AG04450 (cell line): ENCODE results near the gene FOCAD. TPM values are rescaled to one million over a fixed set of nuclear protein-coding genes. Genes with fewer than 3 reads are reported as not detected.

ENCODE experiments used
- CTCF ChIA-PET: fragments of 300-600, 350-600 bp; formaldehyde crosslinking; extraction: SDS; loops from one replicate; lab custom pipeline; 2022; ENCODE audit warnings: antibody characterized with exemption, inconsistent platforms; lab: Charles Lee
- POLR2A ChIA-PET: fragments of 350-600 bp; formaldehyde crosslinking; extraction: SDS; loops from one replicate; lab custom pipeline; 2021; ENCODE audit warnings: antibody characterized with exemption, inconsistent platforms; lab: Yijun Ruan, JAX
- DNase-seq: peaks from one replicate; pipeline ENCODE4 v3.0.0-alpha.2; 2011; ENCODE audit warnings: low read depth, low spot score
- H3K27ac ChIP-seq: one replicate; pipeline ENCODE4 v1.5.1; 2012; ENCODE audit warnings: low read depth, low read length, control low read depth
- H3K27me3 ChIP-seq: one replicate; pipeline ENCODE4 v1.6.0; 2012; ENCODE audit warnings: low read length; ENCODE audit not compliant: control insufficient read depth, insufficient read depth
- H3K4me3 ChIP-seq: 2 replicates; pipeline ENCODE4 v1.5.1; 2011; ENCODE audit warnings: mild to moderate bottlenecking, low read depth, low read length, control low read depth
- H3K9me3 ChIP-seq: 2 replicates; pipeline ENCODE4 v1.5.1; 2012; ENCODE audit warnings: low read length; ENCODE audit not compliant: control insufficient read depth, insufficient read depth
- polyA plus RNA-seq: library from polyadenylated mRNA; depleted of rRNA; stranded (reverse); fragments of >200 nt; gene quantifications from 2 replicates; pipeline ENCODE4 v1.2.3, GENCODE V29; 2011
- TF ChIP-seq, protein P1 (sequence below): IDR thresholded peaks from 2 replicates; pipeline ENCODE4 v1.5.1; 2011; ENCODE audit warnings: low read depth, low read length, control low read depth, inconsistent platforms

The FOCAD gene
- polyA plus RNA-seq, 1 experiment: 49.7 TPM

GRCh38 chr9:20707708-20708107, 23.6 kb downstream of the FOCAD start:
- Histone ChIP-seq H3K4me3 (no peak overlapping the region), H3K9me3 (no peaks in the 10 kb centered on the region), H3K27me3 (no peaks in the 10 kb centered on the region), H3K27ac (no peak overlapping the region)
- POLR2A ChIA-PET: no interaction called here
- TF ChIP-seq, protein P1, sequence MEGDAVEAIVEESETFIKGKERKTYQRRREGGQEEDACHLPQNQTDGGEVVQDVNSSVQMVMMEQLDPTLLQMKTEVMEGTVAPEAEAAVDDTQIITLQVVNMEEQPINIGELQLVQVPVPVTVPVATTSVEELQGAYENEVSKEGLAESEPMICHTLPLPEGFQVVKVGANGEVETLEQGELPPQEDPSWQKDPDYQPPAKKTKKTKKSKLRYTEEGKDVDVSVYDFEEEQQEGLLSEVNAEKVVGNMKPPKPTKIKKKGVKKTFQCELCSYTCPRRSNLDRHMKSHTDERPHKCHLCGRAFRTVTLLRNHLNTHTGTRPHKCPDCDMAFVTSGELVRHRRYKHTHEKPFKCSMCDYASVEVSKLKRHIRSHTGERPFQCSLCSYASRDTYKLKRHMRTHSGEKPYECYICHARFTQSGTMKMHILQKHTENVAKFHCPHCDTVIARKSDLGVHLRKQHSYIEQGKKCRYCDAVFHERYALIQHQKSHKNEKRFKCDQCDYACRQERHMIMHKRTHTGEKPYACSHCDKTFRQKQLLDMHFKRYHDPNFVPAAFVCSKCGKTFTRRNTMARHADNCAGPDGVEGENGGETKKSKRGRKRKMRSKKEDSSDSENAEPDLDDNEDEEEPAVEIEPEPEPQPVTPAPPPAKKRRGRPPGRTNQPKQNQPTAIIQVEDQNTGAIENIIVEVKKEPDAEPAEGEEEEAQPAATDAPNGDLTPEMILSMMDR: no peak
- DNase-seq: no peak
- CTCF ChIA-PET: interaction anchor here (1.3 kb wide), 1 partner anchor 234 kb away, joined by 4 read pairs; no protein-coding TSS in a partner anchor

GRCh38 chr9:20713172-20713571, 29.1 kb downstream of the FOCAD start:
- ChIA-PET CTCF (interaction anchor here (1.1 to 1.6 kb wide), 2 partner anchors 171 to 228 kb away, joined by 3 to 5 read pairs; no protein-coding TSS in a partner anchor), POLR2A (interaction anchor here (1.0 kb wide), 1 partner anchor 29 kb away, joined by 3 read pairs; the partner anchor contains the start of gene FOCAD)
- TF ChIP-seq, protein P1: no peak
- H3K9me3 ChIP-seq: no peaks in the 10 kb centered on the region
- H3K4me3 ChIP-seq: no peak overlapping the region
- no peaks in the 10 kb centered on the region for H3K27me3 ChIP-seq
- DNase-seq: no peak
- H3K27ac ChIP-seq: no peak overlapping the region

- no peak overlapping the region for H3K27ac ChIP-seq
- POLR2A ChIA-PET: no interaction called here
- no peak overlapping the region for H3K4me3 ChIP-seq
- H3K27me3 ChIP-seq: no peaks in the 10 kb centered on the region
- no peak for DNase-seq
- TF ChIP-seq, protein P1: no peak
- H3K9me3 ChIP-seq: no peaks in the 10 kb centered on the region
- CTCF ChIA-PET: interaction anchor here (0.7 kb wide), 1 partner anchor 15 kb away, joined by 3 read pairs; no protein-coding TSS in a partner anchor
These were observed 30.7 kb downstream of the FOCAD start for GRCh38 chr9:20714442-20715415.

DNA sequence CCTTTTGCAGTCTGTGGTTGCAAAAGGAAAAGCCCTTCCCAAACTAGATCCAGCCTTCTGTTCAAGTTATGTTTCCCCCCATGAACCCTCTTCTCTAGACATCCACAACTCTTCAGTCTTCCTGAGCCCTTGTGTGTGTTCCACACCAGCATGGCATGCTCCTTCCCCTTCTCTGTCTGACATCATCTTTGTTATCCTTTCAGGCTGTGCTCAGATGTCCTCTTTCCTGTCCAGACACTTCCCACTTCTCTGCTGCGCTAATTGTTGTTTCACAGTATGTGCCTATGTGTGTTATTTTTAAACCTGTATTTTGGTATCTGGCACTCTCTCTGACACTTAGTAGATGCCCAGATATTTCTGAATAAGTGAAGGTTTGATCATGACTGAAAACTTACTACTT, 38.2 kb downstream of the FOCAD start:
- Histone ChIP-seq H3K27ac (no peak overlapping the region), H3K27me3 (no peaks in the 10 kb centered on the region), H3K4me3 (no peak overlapping the region), H3K9me3 (no peaks in the 10 kb centered on the region)
- ChIA-PET POLR2A (no interaction called here), CTCF (no interaction called here)
- TF ChIP-seq, protein P1: no peak
- DNase-seq: no peak

DNA sequence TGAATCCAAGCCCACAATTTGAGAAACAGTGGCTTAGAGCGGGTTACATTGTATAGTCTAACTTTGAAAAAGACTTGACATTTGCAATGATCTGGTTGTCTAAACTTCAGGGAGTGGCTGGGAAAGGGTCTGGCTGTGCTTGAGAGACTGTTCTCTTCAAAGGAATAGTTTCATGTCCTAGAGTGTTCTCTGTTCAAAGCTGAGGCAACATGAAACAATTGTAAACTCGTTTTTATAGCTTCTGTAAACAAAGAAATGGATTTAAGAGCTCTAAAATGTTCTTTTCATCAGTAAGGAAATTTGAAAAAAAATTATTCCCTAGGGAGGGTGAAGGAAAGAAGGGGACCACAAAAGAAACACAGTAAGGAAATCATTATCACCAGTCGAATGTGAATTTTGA, 41.6 kb downstream of the FOCAD start:
- Histone ChIP-seq H3K9me3 (no peaks in the 10 kb centered on the region), H3K4me3 (no peak overlapping the region), H3K27me3 (no peaks in the 10 kb centered on the region), H3K27ac (no peak overlapping the region)
- TF ChIP-seq, protein P1: no peak
- DNase-seq: no peak
- ChIA-PET CTCF (no interaction called here), POLR2A (no interaction called here)
